ENCODE measurements around the gene BIK.

- TF ChIP-seq CTCF (IDR thresholded peaks at IDR 0.05 in 8 of 11, conservative IDR thresholded peaks at IDR 0.05 in 3 of 11) (no peak), POLR2AphosphoS5 (IDR thresholded peaks at IDR 0.05) (peak in 1 of 3 donors; percentile 53), POLR2A (IDR thresholded peaks at IDR 0.05) (no peak)
Measured at GRCh38 chr22:43154887-43155536, 44.5 kb downstream of the BIK start.

Measured in spleen (tissue), 7 donors.